Parathyroid adenoma (tissue), 2 donors: ENCODE results near the gene CGB5.
"Not testable (repeated sequence)": the region's sequence is repeated elsewhere in the genome, so short reads cannot be mapped to it uniquely, and the experiment has no call there.

Source experiments
- H2AFZ ChIP-seq: fragments of 300-600 bp; sonication (generic); one replicate; pipeline ENCODE4 v1.7.0; 2017; ENCODE audit warnings: antibody characterized with exemption, mild to moderate bottlenecking
- H3K27ac ChIP-seq: fragments of 300-600 bp; sonication (generic); one replicate; pipeline ENCODE4 v1.7.0; 2017
- H3K27me3 ChIP-seq: fragments of 300-600 bp; sonication (generic); one replicate; pipeline ENCODE4 v1.7.0; 2017; ENCODE audit warnings: low read length; ENCODE audit not compliant: control insufficient read depth, insufficient read depth
- H3K36me3 ChIP-seq: fragments of 300-600 bp; sonication (generic); one replicate; pipeline ENCODE4 v1.7.0; 2017; ENCODE audit warnings: low read length; ENCODE audit not compliant: control insufficient read depth, insufficient read depth
- H3K4me1 ChIP-seq: fragments of 300-600 bp; sonication (generic); one replicate; pipeline ENCODE4 v1.7.0; 2017; ENCODE audit warnings: control low read depth
- H3K4me2 ChIP-seq: fragments of 300-600 bp; sonication (generic); one replicate; pipeline ENCODE4 v1.7.0; 2017; ENCODE audit warnings: low read length
- H3K4me3 ChIP-seq: fragments of 300-600 bp; sonication (generic); one replicate; pipeline ENCODE4 v1.7.0; 2017; ENCODE audit warnings: low read depth, low read length
- H3K79me2 ChIP-seq: fragments of 300-600 bp; sonication (generic); one replicate; pipeline ENCODE4 v1.7.0; 2017; ENCODE audit warnings: control low read depth
- H3K9ac ChIP-seq: fragments of 300-600 bp; sonication (generic); one replicate; pipeline ENCODE4 v1.7.0; 2017; ENCODE audit warnings: mild to moderate bottlenecking
- H3K9me3 ChIP-seq: fragments of 300-600 bp; sonication (generic); one replicate; pipeline ENCODE4 v1.7.0; 2017; ENCODE audit warnings: low read length; ENCODE audit not compliant: control insufficient read depth
- CTCF ChIP-seq: fragments of 300-600 bp; sonication (generic); IDR thresholded peaks from one replicate; pipeline ENCODE4 v1.7.0; 2017; ENCODE audit warnings: antibody characterized with exemption, mild to moderate bottlenecking
- donor health status: primary hyperparathyroidism.

CGB5 gene

DNA sequence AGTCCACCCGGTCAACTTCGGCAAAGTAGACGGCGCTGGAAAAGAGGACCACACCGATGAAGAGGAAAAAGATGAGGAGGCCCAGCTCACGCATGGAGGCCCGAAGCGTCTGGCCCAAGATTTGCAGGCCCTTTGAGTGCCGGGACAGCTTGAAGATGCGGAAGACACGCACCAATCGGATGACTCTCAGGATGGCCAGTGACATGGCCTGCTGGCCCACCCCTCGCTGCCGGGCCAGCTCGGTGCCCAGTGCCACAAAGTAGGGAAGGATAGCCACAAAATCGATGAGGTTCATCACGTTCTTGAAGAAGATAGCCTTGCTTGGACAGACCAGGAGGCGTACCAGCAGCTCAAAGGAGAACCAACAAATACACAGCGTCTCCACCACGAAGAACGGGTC, 26.8 kb downstream of the CGB5 start:
- H3K4me3 ChIP-seq, result no peak overlapping the region
- no peak overlapping the region for H3K9ac ChIP-seq
- H3K9me3 ChIP-seq, result no peaks in the 10 kb centered on the region
- no peaks in the 10 kb centered on the region for H3K79me2 ChIP-seq
- no peak overlapping the region for H3K4me2 ChIP-seq
- H3K4me1 ChIP-seq, result no peaks in the 10 kb centered on the region
- TF ChIP-seq CTCF, result no peak
- no peak overlapping the region for H3K27ac ChIP-seq
- no peak overlapping the region for H2AFZ ChIP-seq
- no peaks in the 10 kb centered on the region for H3K36me3 ChIP-seq
- H3K27me3 ChIP-seq, result peaks cover 5% of the 10 kb centered on the region

GRCh38 chr19:49071860-49072547, 28.4 kb downstream of the CGB5 start:
- Histone ChIP-seq H3K36me3 (no peaks in the 10 kb centered on the region), H3K9ac (no peak overlapping the region), H3K27me3 (peaks cover 5% of the 10 kb centered on the region), H3K4me2 (no peak overlapping the region), H3K27ac (no peak overlapping the region), H3K4me1 (no peaks in the 10 kb centered on the region), H2AFZ (no peak overlapping the region), H3K4me3 (no peak overlapping the region), H3K9me3 (no peaks in the 10 kb centered on the region), H3K79me2 (no peaks in the 10 kb centered on the region)
- TF ChIP-seq CTCF, result no peak

DNA sequence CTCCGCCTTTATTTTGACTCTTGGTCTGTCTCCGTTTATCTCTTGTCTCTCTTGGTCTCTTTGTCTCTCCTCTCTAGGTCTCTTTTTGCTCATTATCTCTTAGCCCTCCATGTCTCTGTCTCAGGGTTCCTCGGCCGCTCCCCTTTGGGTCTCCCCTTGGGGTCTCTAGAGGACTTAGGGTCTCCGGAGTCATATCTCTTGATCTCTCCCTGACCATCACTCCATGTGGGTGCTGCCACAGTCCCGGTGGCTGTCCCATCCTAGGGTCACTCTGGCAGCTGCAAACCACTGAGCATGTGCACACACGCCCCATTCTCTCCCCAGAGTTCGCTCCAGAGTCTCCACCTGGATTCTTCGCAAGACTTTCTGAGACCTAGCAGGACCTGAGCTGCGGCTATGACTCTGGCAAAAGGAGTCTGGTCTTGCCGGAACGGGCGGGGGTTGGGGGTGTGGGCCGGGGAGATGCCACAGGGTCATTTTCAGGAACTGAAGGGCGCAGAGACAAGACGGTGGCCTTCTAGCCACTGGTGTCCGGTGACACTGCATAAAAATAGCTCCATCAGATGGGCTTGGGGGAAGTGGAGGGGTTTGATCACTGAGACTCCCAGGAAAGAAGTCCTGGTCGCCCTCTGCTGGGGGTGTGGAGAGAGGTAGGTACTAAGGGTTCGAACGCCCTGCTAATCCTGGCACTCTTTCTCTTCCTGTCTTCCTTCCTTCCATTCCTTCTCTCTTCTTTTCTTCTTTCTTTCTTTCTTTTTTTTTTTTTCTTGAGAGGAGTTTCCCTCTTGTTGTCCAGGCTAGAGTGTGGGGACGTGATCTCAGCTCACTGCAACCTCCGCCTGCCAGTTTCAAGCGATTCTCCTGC, 30.1 kb downstream of the CGB5 start:
- Histone ChIP-seq H2AFZ (no peak overlapping the region), H3K27me3 (peaks cover 5% of the 10 kb centered on the region), H3K9ac (no peak overlapping the region), H3K4me1 (no peaks in the 10 kb centered on the region), H3K4me2 (no peak overlapping the region), H3K36me3 (no peaks in the 10 kb centered on the region), H3K79me2 (no peaks in the 10 kb centered on the region), H3K9me3 (no peaks in the 10 kb centered on the region), H3K4me3 (no peak overlapping the region), H3K27ac (no peak overlapping the region)
- no peak for TF ChIP-seq CTCF

- H2AFZ ChIP-seq, H3K27ac ChIP-seq, H3K36me3 ChIP-seq, H3K4me3 ChIP-seq, H3K27me3 ChIP-seq, H3K4me2 ChIP-seq, H3K9me3 ChIP-seq, H3K79me2 ChIP-seq, H3K4me1 ChIP-seq, H3K9ac ChIP-seq: not testable (repeated sequence)
- TF ChIP-seq CTCF, result peak; percentile 73
These were observed 31.2 kb downstream of the CGB5 start for GRCh38 chr19:49074869-49075268.
